ENCODE data around the gene TKTL1.

Gene TKTL1

GRCh38 chrX:154327038-154327820 is 31.6 kb downstream of the TKTL1 start:
- peak overlapping the region; percentile 9; the same call in 1 of the 2 replicates for H3K4me2 ChIP-seq (ENCODE audit: insufficient read depth, low read length)
- H4K20me1 ChIP-seq (ENCODE audit: insufficient read depth, low read length): no peaks in the 10 kb centered on the region
- H3K9ac ChIP-seq (ENCODE audit: low read depth, low read length): no peak overlapping the region
- peaks cover 12% of the 10 kb centered on the region for H3K4me1 ChIP-seq (ENCODE audit: insufficient read depth, low read length)
- no peak overlapping the region for H3K4me3 ChIP-seq (ENCODE audit: low read depth in 1 of 2, low read length in 2 of 2)
- no peaks in the 10 kb centered on the region for H3K27me3 ChIP-seq (ENCODE audit: insufficient read depth, low read length, poor library complexity)
- peak; percentile 72 for DNase-seq
- no peak overlapping the region for H3K27ac ChIP-seq (ENCODE audit: low read length)
- H3K9me3 ChIP-seq (ENCODE audit: insufficient read depth, low read length, severe bottlenecking): no peaks in the 10 kb centered on the region
- no peak overlapping the region for H2AFZ ChIP-seq (ENCODE audit: low read depth, low read length)
- no peaks in the 10 kb centered on the region for H3K79me2 ChIP-seq (ENCODE audit: insufficient read depth, low read length)
- TF ChIP-seq CTCF (IDR thresholded peaks at IDR 0.05; ENCODE audit: borderline replicate concordance, extremely low read depth, low read length, poor library complexity, severe bottlenecking) (no peak), EZH2 (IDR thresholded peaks at IDR 0.05; ENCODE audit: borderline replicate concordance, low read depth, low read length, severe bottlenecking) (no peak)
- peak; percentile 100 for ATAC-seq (ENCODE audit: insufficient read depth, low read depth)
- H3K36me3 ChIP-seq (ENCODE audit: insufficient read depth, low read length): no peaks in the 10 kb centered on the region

GRCh38 chrX:154328646-154329045 is 33.1 kb downstream of the TKTL1 start:
- Histone ChIP-seq H2AFZ (ENCODE audit: low read depth, low read length) (no peak overlapping the region), H3K4me1 (ENCODE audit: insufficient read depth, low read length) (peaks cover 12% of the 10 kb centered on the region), H4K20me1 (ENCODE audit: insufficient read depth, low read length) (no peaks in the 10 kb centered on the region), H3K79me2 (ENCODE audit: insufficient read depth, low read length) (no peaks in the 10 kb centered on the region), H3K9me3 (ENCODE audit: insufficient read depth, low read length, severe bottlenecking) (no peaks in the 10 kb centered on the region), H3K36me3 (ENCODE audit: insufficient read depth, low read length) (no peaks in the 10 kb centered on the region), H3K27ac (ENCODE audit: low read length) (no peak overlapping the region), H3K27me3 (ENCODE audit: insufficient read depth, low read length, poor library complexity) (no peaks in the 10 kb centered on the region), H3K4me2 (ENCODE audit: insufficient read depth, low read length) (no peak overlapping the region), H3K9ac (ENCODE audit: low read depth, low read length) (no peak overlapping the region), H3K4me3 (ENCODE audit: low read depth in 1 of 2, low read length in 2 of 2) (no peak overlapping the region)
- DNase-seq: no peak
- ATAC-seq (ENCODE audit: insufficient read depth, low read depth): no peak
- TF ChIP-seq CTCF (IDR thresholded peaks at IDR 0.05; ENCODE audit: borderline replicate concordance, extremely low read depth, low read length, poor library complexity, severe bottlenecking) (no peak), EZH2 (IDR thresholded peaks at IDR 0.05; ENCODE audit: borderline replicate concordance, low read depth, low read length, severe bottlenecking) (no peak)

GRCh38 chrX:154329294-154329693 is 33.7 kb downstream of the TKTL1 start:
- ATAC-seq (ENCODE audit: insufficient read depth, low read depth) (no peak), DNase-seq (no peak)
- Histone ChIP-seq H3K4me2 (ENCODE audit: insufficient read depth, low read length) (no peak overlapping the region), H3K4me1 (ENCODE audit: insufficient read depth, low read length) (peaks cover 12% of the 10 kb centered on the region), H4K20me1 (ENCODE audit: insufficient read depth, low read length) (no peaks in the 10 kb centered on the region), H3K36me3 (ENCODE audit: insufficient read depth, low read length) (no peaks in the 10 kb centered on the region), H3K27ac (ENCODE audit: low read length) (no peak overlapping the region), H3K27me3 (ENCODE audit: insufficient read depth, low read length, poor library complexity) (no peaks in the 10 kb centered on the region), H2AFZ (ENCODE audit: low read depth, low read length) (no peak overlapping the region), H3K79me2 (ENCODE audit: insufficient read depth, low read length) (no peaks in the 10 kb centered on the region), H3K4me3 (ENCODE audit: low read depth in 1 of 2, low read length in 2 of 2) (no peak overlapping the region), H3K9ac (ENCODE audit: low read depth, low read length) (no peak overlapping the region), H3K9me3 (ENCODE audit: insufficient read depth, low read length, severe bottlenecking) (no peaks in the 10 kb centered on the region)
- TF ChIP-seq CTCF (IDR thresholded peaks at IDR 0.05; ENCODE audit: borderline replicate concordance, extremely low read depth, low read length, poor library complexity, severe bottlenecking) (no peak), EZH2 (IDR thresholded peaks at IDR 0.05; ENCODE audit: borderline replicate concordance, low read depth, low read length, severe bottlenecking) (no peak)

Data from DND-41 (cell line).